Measurements from ENCODE around the gene CCDC102A.

DNA sequence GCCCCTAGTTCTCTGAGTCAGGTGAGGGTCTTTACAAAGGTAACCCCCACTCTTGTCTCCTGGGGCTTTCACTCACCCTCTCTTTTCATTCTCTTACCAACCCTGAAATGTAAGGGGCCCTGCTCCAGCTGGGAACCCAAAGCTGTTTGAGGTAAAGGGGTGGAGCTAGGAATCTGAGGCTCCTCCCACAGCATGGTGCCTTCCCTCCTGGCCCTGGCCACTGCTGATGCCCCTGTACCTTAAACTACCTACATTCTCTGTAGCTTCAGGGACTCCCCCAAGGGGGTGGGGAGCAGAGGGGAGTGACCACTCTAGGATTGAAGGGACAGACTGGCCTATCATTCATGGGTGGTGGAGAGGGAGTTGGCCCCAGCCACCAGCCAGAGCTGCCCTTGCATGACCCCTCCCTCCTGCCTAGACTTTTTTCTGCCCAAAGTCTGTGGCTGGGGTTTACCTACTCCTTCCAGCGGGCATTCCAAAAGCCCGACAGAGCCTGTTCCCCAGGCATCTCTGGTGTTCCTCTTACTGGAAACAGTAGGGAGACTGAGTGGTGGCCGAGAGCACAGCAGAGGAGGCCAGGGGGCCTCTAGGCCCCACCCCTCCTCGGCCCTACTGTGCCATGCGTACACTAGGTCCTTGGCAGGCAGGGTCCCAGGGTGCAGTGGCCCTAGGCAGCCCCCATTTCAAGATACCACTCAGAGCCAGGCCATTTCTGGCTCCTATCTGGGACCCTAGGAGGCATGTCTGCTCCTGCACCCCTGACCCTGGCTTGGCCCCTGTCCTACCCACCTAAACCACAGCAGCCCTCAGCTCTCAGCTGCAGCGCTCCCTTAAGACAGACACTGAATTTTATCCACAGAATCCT, 59.6 kb downstream of the CCDC102A start:
- TF ChIP-seq, protein P1, sequence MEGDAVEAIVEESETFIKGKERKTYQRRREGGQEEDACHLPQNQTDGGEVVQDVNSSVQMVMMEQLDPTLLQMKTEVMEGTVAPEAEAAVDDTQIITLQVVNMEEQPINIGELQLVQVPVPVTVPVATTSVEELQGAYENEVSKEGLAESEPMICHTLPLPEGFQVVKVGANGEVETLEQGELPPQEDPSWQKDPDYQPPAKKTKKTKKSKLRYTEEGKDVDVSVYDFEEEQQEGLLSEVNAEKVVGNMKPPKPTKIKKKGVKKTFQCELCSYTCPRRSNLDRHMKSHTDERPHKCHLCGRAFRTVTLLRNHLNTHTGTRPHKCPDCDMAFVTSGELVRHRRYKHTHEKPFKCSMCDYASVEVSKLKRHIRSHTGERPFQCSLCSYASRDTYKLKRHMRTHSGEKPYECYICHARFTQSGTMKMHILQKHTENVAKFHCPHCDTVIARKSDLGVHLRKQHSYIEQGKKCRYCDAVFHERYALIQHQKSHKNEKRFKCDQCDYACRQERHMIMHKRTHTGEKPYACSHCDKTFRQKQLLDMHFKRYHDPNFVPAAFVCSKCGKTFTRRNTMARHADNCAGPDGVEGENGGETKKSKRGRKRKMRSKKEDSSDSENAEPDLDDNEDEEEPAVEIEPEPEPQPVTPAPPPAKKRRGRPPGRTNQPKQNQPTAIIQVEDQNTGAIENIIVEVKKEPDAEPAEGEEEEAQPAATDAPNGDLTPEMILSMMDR (IDR thresholded peaks at IDR 0.05), result no peak
- TF ChIP-seq POLR2A (IDR thresholded peaks at IDR 0.05), result no peak
- no peak for TF ChIP-seq EP300 (IDR thresholded peaks at IDR 0.05)

All from tibial nerve (tissue), 4 donors.